Measurements from ENCODE around the gene GPR146. TPM values are rescaled to one million over a fixed set of nuclear protein-coding genes. Genes with fewer than 3 reads are reported as not detected.

GPR146 gene
- total RNA-seq, 1 donor from 2014 or later = 36.1 TPM

DNA sequence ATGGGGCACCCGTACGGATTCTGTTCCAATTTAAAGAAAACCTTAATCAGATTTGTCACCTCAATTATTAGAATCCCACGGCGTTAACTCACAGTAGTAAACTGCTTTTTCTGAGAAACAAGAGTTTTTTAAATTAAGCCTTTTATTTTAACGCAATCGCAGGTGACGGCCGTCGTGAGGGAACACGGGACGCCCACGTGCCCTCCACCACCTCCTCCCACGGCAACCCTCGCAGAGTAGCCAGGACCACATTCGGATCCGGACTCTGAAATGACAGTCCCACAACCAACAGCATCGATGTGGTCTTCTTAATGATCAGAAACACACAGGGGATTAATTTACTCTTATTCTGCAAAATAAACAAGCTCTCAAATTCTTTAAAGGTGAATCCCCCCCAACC lies 22.0 kb upstream of the GPR146 start:
- Histone ChIP-seq H3K27me3 (no peaks in the 10 kb centered on the region), H3K27ac (no peak overlapping the region), H3K36me3 (peaks cover 0 to 4% of the 10 kb centered on the region in 2 donors)

DNA sequence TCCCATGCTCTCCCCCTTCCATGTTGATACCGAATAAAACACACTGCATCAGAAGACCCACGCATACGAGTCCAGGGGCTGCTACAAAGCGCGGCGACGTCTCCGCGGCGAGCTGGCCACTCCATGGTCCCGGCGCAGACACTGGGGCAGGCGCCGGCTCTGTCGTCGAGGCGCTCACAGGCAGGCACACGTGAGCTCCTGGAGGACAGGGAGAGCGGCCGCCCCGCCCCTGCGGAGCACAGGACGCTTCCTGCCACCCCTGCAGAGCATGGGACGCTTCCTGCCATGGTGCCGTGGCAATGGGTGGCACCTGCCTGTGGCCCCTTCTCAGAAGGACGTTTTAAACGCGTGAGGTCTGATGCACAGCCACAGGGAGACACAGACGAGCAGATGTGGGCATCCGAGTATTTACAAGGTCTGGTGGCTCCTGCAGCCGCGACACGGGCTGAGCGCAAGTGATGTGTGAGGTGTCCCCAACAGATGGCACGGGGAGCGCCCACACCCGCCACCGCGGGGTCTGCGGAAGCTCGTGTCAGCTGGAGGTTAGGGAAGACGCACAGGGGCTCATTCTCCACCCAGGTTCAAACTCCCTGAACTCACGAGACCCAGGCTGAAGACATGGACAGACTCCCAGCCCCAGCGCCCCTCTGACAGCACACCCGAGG lies 21.4 kb upstream of the GPR146 start:
- DNase-seq (ENCODE audit: extremely low spot score in 2 of 2) = no peak
- Histone ChIP-seq H3K4me1 (peaks cover 27% of the 10 kb centered on the region), H3K27ac (no peak overlapping the region), H3K9me3 (no peaks in the 10 kb centered on the region), H3K4me3 (no peak overlapping the region), H3K36me3 (peaks cover 0 to 4% of the 10 kb centered on the region in 2 donors), H3K27me3 (no peaks in the 10 kb centered on the region)
- TF ChIP-seq POLR2A (IDR thresholded peaks at IDR 0.05) = no peak
- intact Hi-C loops (cut with DNase I) = loop anchor here (10.0 kb wide), 1 partner anchor 1692 kb away; no protein-coding TSS in a partner anchor

More for the DNA sequence above, 22.0 kb upstream of the GPR146 start:
- Histone ChIP-seq H3K4me1 (peaks cover 23% of the 10 kb centered on the region), H3K4me3 (no peak overlapping the region), H3K9me3 (no peaks in the 10 kb centered on the region)
- TF ChIP-seq, protein P1, sequence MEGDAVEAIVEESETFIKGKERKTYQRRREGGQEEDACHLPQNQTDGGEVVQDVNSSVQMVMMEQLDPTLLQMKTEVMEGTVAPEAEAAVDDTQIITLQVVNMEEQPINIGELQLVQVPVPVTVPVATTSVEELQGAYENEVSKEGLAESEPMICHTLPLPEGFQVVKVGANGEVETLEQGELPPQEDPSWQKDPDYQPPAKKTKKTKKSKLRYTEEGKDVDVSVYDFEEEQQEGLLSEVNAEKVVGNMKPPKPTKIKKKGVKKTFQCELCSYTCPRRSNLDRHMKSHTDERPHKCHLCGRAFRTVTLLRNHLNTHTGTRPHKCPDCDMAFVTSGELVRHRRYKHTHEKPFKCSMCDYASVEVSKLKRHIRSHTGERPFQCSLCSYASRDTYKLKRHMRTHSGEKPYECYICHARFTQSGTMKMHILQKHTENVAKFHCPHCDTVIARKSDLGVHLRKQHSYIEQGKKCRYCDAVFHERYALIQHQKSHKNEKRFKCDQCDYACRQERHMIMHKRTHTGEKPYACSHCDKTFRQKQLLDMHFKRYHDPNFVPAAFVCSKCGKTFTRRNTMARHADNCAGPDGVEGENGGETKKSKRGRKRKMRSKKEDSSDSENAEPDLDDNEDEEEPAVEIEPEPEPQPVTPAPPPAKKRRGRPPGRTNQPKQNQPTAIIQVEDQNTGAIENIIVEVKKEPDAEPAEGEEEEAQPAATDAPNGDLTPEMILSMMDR (IDR thresholded peaks at IDR 0.05) = no peak
- no peak for TF ChIP-seq POLR2AphosphoS5 (IDR thresholded peaks at IDR 0.05; ENCODE audit: insufficient read depth in 1 of 2, low read depth in 1 of 2)
- TF ChIP-seq POLR2A (IDR thresholded peaks at IDR 0.05) = no peak
- DNase-seq (ENCODE audit: extremely low spot score in 2 of 2) = no peak
- intact Hi-C loops (cut with DNase I) = loop anchor here (10.0 kb wide), 1 partner anchor 1692 kb away; no protein-coding TSS in a partner anchor

DNA sequence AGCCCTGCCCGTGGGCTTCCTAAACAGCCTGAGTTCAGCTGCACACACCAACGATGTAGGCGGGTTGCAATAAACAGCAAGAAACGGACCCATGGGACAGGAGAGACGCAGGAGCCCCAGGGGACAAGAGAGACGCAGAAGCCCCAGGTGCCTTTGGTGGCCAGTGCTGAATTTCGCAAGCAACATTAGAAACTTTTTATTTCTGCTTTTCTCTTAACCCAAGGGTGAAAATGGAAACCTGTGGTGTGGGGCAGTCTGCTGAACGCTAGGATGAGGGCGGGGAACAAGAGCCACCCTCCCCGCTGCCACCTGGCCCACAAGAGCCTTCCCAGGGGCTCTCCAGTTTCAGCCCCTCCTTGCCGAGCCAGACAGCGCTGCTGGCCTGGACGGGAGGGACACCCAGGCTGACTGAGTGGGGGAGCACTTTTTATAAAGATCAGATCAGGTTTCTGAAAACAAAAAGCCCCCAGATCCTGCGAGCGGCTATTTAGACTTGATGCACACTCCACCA lies 20.0 kb upstream of the GPR146 start:
- Histone ChIP-seq H3K27me3 (no peaks in the 10 kb centered on the region), H3K9me3 (no peaks in the 10 kb centered on the region), H3K4me1 (peaks cover 37% of the 10 kb centered on the region), H3K36me3 (peaks cover 0 to 4% of the 10 kb centered on the region in 2 donors), H3K4me3 (no peak overlapping the region), H3K27ac (no peak overlapping the region)
- intact Hi-C loops (cut with DNase I) = loop anchor here (10.0 kb wide), 1 partner anchor 1690 kb away; no protein-coding TSS in a partner anchor
- no peak for DNase-seq (ENCODE audit: extremely low spot score in 2 of 2)
- TF ChIP-seq, protein P1 (IDR thresholded peaks at IDR 0.05) = no peak
- no peak for TF ChIP-seq POLR2A (IDR thresholded peaks at IDR 0.05)
- TF ChIP-seq POLR2AphosphoS5 (IDR thresholded peaks at IDR 0.05; ENCODE audit: insufficient read depth in 1 of 2, low read depth in 1 of 2) = no peak

DNA sequence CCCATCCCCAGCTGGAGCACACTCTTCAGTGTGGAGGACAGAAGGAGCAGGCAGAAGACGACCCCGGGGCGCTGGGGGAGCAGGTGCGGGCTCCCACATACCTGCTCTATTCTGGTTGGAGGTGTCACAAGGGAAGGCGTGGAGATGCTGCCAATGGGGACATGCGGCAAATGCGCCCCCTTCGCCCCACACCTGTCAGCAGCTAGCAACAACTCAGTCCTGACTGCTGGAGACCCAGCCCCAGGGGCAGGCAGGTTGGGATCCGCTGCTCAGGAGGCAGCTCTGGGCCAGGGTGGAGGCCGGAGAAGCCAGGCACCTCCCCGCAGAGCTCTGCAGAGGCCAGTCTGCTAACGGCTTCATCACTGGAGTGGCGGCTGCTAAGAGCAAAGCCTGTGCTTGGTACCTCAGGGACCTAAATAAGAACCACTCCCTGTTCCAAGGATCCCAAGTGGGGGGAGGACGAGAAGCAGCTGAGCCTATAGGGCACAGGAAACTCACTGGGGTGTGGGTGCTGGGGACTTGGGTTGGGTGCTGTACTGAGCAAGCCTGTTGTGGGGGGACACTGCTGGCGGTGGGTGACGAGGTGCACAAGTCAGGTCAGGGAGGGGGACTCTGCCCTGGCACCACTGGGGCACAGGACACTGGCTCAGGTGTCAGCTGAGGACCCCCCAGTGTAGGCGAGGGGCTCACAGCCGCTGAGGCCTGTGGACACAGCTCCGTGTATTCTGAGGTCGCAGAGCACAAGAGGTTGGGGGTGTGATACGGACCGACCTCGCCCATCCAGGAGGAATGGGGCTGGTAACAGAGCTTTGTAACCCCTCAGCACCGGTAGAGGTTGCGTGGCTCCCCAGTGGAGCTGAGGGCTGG lies 19.2 kb upstream of the GPR146 start:
- intact Hi-C loops (cut with DNase I) = loop anchor here (10.0 kb wide), 1 partner anchor 1690 kb away; no protein-coding TSS in a partner anchor
- peaks cover 0 to 4% of the 10 kb centered on the region in 2 donors for H3K36me3 ChIP-seq
- no peak for DNase-seq (ENCODE audit: extremely low spot score in 2 of 2)

More for the DNA sequence above, 19.2 kb upstream of the GPR146 start:
- TF ChIP-seq POLR2A (IDR thresholded peaks at IDR 0.05) (no peak), POLR2AphosphoS5 (IDR thresholded peaks at IDR 0.05; ENCODE audit: insufficient read depth in 1 of 2, low read depth in 1 of 2) (no peak)
- TF ChIP-seq, protein P1 (IDR thresholded peaks at IDR 0.05) = no peak
- no peak overlapping the region for H3K4me3 ChIP-seq
- H3K9me3 ChIP-seq = no peaks in the 10 kb centered on the region
- peaks cover 43% of the 10 kb centered on the region for H3K4me1 ChIP-seq
- H3K27me3 ChIP-seq = no peaks in the 10 kb centered on the region
- H3K27ac ChIP-seq = no peak overlapping the region
